ENCODE data around the gene ZNF652.

- TF ChIP-seq CTCF (IDR thresholded peaks at IDR 0.05; ENCODE audit: low read length) (no peak), EZH2 (IDR thresholded peaks at IDR 0.05; ENCODE audit: borderline replicate concordance, low read length) (no peak)
These were observed 112.0 kb downstream of the ZNF652 start for GRCh38 chr17:49249890-49250522.

All from OCI-LY1 (cell line).